GM18909 (cell line): ENCODE data around the gene COMMD2.

Source experiments
- ATAC-seq: cut with Tn5 transposase; IDR thresholded peaks from one replicate; pipeline ENCODE4 v1.9.1; 2021; ENCODE audit warnings: mild to moderate bottlenecking; ENCODE audit not compliant: unreplicated experiment, poor library complexity

The COMMD2 gene

DNA sequence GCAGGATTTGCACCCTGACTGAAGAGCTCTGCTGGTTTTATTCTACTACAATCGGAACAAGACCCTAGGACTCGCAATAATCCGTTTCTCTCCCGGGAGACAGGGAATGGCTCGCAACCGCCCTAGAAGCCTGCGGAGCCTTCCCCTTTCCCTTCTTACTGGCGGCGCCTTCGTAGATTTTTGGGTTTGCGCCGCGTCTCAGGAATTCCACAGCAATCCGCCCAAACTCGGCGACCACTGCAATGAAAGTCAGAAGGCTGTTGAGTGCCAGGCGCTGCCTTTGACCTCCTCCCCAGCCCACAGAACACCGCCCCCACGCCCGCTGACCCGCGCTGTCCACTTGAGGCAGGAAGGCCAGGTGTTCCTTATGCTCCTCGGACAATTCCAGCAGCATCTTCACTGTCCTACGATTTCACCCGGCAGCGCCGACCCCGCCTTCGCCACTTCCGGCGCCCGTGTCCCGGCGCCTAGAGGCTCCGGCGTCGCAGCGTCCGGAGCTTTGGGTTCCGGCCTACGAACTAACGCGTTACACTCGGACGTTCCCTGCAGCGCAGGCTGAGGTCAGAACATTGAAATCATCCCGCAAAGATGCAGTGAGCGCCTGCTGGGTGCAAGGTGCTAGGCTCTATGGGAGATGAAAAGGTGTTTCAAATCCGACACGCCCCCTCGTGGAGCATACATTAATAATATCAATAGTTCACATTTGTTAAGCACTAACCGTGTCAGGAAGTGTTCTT is at the start of gene COMMD2:
Gene COMMD2, minus strand, starts transcription at position 439 of the 737 bp plus-strand sequence. Its CDS starts 45 bp downstream, at position 394.
- peak; percentile 99 for ATAC-seq

DNA sequence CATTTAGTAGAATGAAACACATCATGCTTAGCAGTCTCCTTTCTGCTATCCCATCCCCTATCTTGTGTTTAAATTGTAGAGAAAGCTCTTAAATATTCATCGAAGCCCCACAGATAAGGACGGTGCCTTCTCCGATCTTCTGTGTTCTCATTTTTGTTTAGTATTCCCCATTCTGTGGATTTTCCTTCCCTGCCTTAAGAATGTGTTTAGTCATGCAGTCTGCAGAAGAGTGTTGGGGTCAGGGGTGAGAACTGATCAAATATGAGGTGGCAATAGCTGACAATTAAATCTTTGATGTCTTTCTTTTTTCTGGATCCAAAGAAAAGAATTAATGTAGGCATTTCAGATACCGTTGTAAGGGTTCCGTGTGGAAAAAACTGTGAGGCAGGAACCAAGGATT is 49.4 kb upstream of the COMMD2 start:
- ATAC-seq = no peak

GRCh38 chr3:149801195-149801594 is 48.9 kb upstream of the COMMD2 start:
- ATAC-seq = no peak

DNA sequence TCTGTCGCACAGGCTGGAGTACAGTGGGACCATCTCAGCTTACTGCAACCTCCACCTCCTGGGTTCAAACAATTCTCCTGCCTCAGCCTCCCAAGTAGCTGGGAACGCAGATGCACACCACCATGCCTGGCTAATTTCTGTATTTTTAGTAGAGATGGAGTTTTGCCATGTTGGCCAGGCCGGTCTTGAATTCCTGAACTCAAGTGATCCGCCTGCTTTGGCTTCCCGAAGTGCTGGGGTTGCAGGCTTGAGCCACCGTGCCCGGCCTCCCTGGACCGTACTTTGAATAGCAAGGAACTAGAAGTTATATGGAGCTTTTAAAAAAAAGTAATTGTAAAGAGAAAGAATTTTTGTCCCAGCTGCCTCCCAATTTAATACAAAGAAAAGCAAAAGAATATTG is 48.4 kb upstream of the COMMD2 start:
- ATAC-seq = no peak

DNA sequence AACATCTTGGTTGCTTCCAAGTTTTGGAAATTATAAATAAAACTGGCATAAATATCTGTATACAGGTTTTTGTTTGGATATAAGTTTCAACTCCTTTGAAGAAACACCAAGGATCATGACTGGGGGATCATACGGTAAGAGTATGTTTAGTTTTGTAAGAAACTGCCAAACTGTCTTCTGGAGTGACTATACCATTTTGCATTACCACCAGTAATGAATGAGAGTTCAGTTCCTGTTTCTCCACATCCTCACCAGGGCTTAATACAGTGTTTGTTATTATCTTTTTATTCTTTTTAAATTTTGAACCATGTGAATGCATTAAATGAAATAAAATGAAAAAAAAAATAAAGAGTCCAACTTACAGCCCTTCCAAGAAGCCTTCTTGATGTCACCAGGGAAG is 43.7 kb upstream of the COMMD2 start:
- no peak for ATAC-seq

GRCh38 chr3:149792452-149793270 is 40.4 kb upstream of the COMMD2 start, which contains the start of gene ANKUB1:
Gene ANKUB1, minus strand, starts transcription at chr3:149792554. Its CDS starts 188 bp downstream, at chr3:149792366.
- no peak for ATAC-seq

DNA sequence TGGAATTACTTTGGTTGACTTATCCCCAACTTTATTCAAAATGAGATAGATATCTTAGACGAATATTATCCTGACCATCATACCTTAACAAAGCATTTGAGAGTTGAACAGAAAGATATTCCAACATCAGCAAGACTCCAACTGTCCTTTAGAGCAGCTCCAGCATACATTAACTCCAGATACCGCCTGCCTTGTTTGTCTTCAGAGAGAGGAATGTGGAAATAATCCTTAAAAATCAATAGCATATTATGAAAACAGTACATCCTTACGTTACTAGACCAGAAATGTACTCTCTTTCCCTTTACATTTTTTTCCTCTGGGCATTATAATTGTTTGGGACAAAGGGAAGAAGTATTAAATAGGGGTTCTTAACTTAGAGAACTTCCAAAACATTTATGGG is 38.4 kb upstream of the COMMD2 start:
- ATAC-seq = no peak

DNA sequence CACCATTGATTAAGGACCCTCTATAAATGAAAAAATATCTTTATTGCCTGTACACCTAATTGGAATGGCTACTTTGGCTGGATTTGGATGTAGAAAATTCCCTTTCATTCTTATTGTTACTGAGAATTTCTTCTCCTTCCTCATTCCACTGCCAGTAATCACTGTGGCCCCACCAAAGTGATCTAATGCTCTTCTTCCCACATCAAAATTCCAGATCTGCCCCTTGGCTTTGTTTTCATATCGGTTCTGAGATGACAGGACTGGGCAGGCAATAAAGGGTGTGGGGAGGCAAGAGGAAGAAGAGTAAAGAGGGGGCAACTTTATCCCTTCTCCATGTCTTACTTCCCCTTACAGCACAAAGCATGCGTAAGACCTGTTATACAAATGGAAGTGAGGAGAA is 38.0 kb upstream of the COMMD2 start:
- ATAC-seq = no peak

DNA sequence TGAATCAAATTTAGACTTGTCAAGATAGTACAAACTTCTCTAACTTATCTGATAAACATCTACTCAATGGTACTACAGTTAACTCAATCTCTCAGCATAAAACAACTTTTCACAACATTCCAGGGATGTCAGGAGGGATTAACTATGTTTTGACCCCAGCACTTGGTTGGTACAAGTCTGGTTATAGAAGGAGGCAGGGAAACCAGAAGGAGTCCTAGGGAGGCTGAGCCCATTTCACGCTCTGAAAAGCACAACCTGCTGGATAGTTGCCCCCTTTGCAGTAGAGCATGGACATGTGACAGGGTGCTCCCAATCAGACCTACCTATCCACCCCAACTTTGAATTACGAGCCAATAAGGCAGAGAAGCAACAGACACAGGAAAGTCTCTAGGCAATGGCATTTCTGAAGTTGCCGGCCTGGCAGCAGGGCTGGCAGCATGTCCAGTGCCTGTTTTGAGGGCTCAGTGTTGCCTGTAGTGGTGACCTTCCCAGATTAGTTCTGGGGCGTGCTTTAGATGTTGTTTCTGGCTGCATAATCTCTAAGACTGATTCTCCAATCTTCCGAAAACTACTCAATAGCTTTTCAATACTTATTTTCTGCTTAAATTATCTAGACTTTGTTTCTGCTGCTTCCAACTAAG is 31.9 kb upstream of the COMMD2 start:
- ATAC-seq = no peak

GRCh38 chr3:149783576-149783975 is 31.3 kb upstream of the COMMD2 start:
- ATAC-seq = no peak

GRCh38 chr3:149781741-149782140 is 29.5 kb upstream of the COMMD2 start:
- no peak for ATAC-seq

DNA sequence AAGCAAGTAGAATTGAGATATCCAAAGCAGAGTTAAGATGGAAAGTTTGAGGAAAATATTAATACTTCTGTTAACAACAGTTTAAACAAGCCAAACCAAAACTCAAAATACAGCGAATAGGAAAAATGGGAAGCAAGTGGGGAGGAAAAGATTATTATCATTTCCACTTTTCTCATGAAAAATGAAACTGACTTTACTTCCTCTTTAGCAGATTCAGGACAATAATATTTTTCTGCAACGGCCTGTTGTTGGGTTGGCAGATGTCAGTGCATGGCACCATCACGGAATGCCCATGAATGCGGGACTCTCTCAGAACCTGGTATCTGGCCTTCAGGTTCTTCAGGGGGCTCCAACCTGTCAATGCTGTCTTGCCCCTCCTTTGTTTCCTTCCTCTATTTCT is 28.9 kb upstream of the COMMD2 start:
- no peak for ATAC-seq

DNA sequence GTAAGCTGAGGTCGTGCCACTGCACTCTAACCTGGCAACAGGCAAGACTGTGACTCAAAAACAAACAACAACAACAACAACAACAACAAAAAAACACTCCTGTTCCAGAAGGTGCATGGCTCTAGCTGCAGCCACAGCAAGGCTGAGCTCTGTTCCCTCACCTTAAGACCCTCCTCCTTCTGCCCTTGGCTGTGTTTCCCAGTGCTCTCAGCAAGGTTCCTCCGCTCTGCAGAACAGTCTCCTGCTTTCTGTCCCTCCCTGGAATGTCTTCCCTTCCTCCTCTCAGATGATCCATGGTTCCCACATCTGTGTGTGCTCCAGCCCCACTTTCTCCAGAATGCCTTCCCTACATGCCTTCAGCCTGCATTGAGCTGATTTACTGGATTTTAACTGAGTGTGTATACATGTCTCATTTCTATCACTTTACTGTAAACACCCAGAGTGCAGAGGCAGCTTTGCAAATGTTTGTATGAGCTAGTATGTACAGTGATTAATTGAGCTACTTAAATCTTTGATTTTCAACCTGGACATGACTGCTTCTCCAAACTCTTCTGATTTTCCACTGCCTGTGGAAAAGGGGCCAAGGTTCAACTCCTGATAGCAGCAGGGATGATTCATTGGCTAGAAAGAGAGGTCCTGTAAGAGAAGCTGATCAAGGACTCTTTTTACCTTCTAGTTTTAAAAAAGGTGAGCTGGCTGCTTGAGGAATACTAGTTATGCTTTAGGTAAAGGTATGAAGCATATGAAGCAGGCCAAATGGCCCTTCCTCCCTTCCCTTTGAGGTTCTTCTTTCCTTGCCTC is 25.3 kb upstream of the COMMD2 start:
- ATAC-seq = no peak

GRCh38 chr3:149776170-149776569 is 23.9 kb upstream of the COMMD2 start:
- no peak for ATAC-seq

- no peak for ATAC-seq
These were observed 20.6 kb upstream of the COMMD2 start for GRCh38 chr3:149772861-149773260.

DNA sequence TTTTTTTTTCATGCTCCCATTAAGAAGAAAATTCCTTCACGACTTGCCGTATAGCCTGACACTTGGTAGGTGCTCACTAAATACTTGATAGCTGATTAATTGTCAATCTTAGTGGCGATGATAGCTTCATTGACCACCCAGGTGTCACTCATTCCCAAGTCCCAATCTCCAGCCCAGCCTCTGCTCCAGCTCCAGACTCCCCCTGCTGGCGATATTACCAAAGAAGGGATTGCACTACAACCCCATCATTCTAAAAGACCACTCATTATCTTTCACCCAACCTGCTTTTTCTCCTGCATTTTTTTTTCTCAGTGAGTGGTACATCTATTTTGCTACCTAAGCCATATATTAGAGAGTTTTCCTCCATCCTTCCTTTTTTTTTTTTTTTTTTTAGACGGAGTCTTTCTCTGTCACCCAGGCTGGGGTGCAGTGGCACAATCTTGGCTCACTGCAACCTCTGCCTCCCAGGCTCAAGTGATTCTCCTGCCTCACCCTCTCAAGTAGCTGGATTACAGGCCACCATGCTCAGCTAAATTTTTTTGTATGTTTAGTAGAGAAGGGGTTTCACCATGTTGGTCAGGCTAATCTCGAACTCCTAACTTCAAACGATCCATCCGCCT is 19.5 kb upstream of the COMMD2 start:
- peak; percentile 59 for ATAC-seq

DNA sequence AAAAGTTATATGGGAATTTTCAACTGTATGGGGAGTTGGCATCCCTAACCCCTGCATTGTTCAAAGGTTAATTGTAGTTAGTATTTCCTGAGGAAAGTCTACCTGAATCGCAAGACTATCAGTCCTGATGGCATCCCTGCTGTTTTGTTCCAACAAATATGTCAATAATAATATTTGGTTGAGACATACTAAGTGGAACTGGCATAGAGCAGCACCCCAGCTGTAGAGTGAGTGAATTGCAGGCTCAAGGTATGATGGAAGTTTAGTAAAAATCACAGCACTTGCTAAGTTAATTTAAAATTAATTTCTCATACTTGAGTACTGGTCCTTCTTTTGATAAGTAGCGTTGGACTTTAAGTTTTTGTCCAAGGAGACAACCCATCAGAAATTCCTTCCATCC is 18.0 kb upstream of the COMMD2 start:
- ATAC-seq = no peak

GRCh38 chr3:149768704-149769103 is 16.4 kb upstream of the COMMD2 start:
- ATAC-seq = no peak

DNA sequence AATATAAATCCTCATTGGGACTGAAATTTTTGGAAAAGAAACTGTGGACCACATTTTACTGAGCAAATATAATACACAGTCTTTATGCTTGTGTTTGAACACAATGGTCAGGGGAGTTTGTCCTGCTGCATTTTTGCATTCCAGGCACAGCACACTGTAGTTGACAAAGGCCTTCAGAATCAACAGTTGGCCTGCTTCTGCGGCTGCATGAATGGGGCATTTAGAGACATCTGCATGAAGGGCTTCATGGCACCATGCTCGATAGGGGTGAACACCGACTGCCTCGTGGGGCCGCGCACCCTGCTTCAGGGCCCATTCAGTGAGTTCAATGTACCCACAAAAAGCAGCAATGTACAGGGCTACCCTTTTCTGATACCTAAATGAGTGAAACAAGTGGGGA is 15.4 kb upstream of the COMMD2 start:
- ATAC-seq = no peak

DNA sequence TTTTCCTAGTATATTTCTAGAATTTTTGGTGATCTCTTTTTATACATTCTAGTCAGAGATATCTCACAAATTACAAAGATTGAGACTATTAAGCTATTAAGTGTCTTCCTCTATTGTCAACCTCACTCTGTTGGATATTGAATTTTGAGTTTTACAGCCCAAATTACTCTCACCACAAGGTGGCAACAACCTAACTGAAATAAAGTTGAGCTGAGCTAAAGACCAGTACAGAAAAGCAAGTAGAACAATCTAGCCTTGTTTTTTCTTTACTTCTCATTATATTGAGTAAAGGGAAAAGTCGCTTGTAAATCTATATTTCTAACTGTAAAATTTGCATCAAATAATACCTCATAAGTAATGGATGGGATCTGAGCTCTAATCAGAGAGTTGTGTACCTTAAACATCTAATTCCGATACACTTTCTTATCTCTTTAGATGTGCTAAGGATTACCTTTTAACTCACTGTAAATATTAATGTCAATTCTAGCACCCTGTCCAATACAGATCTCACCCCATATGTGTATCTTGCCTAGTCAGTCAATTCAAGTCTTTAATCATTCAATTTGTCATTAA is 13.6 kb upstream of the COMMD2 start:
- no peak for ATAC-seq
